H9 (cell line): ENCODE data around the gene ZMIZ1. TPM values are rescaled to one million over a fixed set of nuclear protein-coding genes. Genes with fewer than 3 reads are reported as not detected.

Experiments used
- DNase-seq: peaks from one replicate; pipeline ENCODE4 v3.0.0-alpha.2; 2017
- H2AFZ ChIP-seq: one replicate; pipeline ENCODE4 v1.6.1; 2013; ENCODE audit warnings: mild to moderate bottlenecking, low read length, control low read depth, moderate library complexity
- H2AK5ac ChIP-seq: 2 replicates; pipeline ENCODE4 v1.6.1; 2013; ENCODE audit warnings: low read length, control low read depth, mixed read lengths; ENCODE audit not compliant: insufficient read length
- H2BK120ac ChIP-seq: one replicate; pipeline ENCODE4 v1.6.1; 2013; ENCODE audit warnings: low read depth, mild to moderate bottlenecking, low read length, control low read depth, inconsistent platforms; ENCODE audit not compliant: poor library complexity, severe bottlenecking
- H2BK12ac ChIP-seq: 2 replicates; pipeline ENCODE4 v1.6.1; 2013; ENCODE audit warnings: low read length, control low read depth, mixed read lengths, low read depth; ENCODE audit not compliant: insufficient read length
- H2BK15ac ChIP-seq: 2 replicates; pipeline ENCODE4 v1.6.1; 2013; ENCODE audit warnings: low read depth, low read length, control low read depth
- H2BK20ac ChIP-seq: one replicate; pipeline ENCODE4 v1.6.1; 2013; ENCODE audit warnings: low read depth, mild to moderate bottlenecking, low read length, control low read depth, inconsistent platforms; ENCODE audit not compliant: poor library complexity, severe bottlenecking
- H2BK5ac ChIP-seq: 2 replicates; pipeline ENCODE4 v1.6.1; 2013; ENCODE audit warnings: low read length, control low read depth, mixed read lengths; ENCODE audit not compliant: insufficient read length
- H3K14ac ChIP-seq: 2 replicates; pipeline ENCODE4 v1.6.1; 2013; ENCODE audit warnings: low read length, control low read depth; ENCODE audit not compliant: insufficient read depth
- H3K18ac ChIP-seq: 2 replicates; pipeline ENCODE4 v1.6.1; 2013; ENCODE audit warnings: low read depth, mild to moderate bottlenecking, mixed read lengths, low read length, control low read depth; ENCODE audit not compliant: insufficient read length
- H3K23ac ChIP-seq: 2 replicates; pipeline ENCODE4 v1.6.1; 2013; ENCODE audit warnings: low read length, control low read depth, mixed read lengths, low read depth; ENCODE audit not compliant: insufficient read length
- H3K23me2 ChIP-seq: 2 replicates; pipeline ENCODE4 v1.6.1; 2013; ENCODE audit warnings: low read depth, mild to moderate bottlenecking, mixed read lengths, low read length, control low read depth; ENCODE audit not compliant: insufficient read length, poor library complexity, severe bottlenecking
- H3K27ac ChIP-seq: 2 replicates; pipeline ENCODE4 v1.5.1; 2013; ENCODE audit warnings: low read length, control low read depth, mixed read lengths, low read depth; ENCODE audit not compliant: insufficient read length
- H3K27me3 ChIP-seq: 2 replicates; pipeline ENCODE4 v1.6.1; 2013; ENCODE audit warnings: low read length, control low read depth, inconsistent platforms; ENCODE audit not compliant: insufficient read depth
- H3K4ac ChIP-seq: 2 replicates; pipeline ENCODE4 v1.6.1; 2013; ENCODE audit warnings: low read depth, mild to moderate bottlenecking, control low read depth, inconsistent platforms, low read length, moderate library complexity
- H3K4me1 ChIP-seq: 2 replicates; pipeline ENCODE4 v1.6.1; 2013; ENCODE audit warnings: low read length, control low read depth, inconsistent platforms; ENCODE audit not compliant: insufficient read depth
- H3K4me2 ChIP-seq: 2 replicates; pipeline ENCODE4 v1.6.1; 2013; ENCODE audit warnings: low read length, control low read depth, mixed read lengths; ENCODE audit not compliant: insufficient read length, insufficient read depth
- H3K56ac ChIP-seq: 2 replicates; pipeline ENCODE4 v1.6.1; 2013; ENCODE audit warnings: low read depth, mild to moderate bottlenecking, mixed read lengths, low read length, control low read depth; ENCODE audit not compliant: insufficient read length
- H3K79me1 ChIP-seq: 2 replicates; pipeline ENCODE4 v1.6.1; 2013; ENCODE audit warnings: low read depth, mild to moderate bottlenecking, moderate library complexity, low read length, control low read depth, inconsistent platforms; ENCODE audit not compliant: insufficient read depth, poor library complexity, severe bottlenecking
- H3K79me2 ChIP-seq: 2 replicates; pipeline ENCODE4 v1.6.1; 2013; ENCODE audit warnings: low read length, control low read depth, inconsistent platforms; ENCODE audit not compliant: insufficient read depth
- H3K9ac ChIP-seq: 2 replicates; pipeline ENCODE4 v1.6.1; 2013; ENCODE audit warnings: low read length, control low read depth, mixed read lengths; ENCODE audit not compliant: insufficient read length; ENCODE audit errors: extremely low read depth
- H3K9me3 ChIP-seq: one replicate; pipeline ENCODE4 v1.6.1; 2013; ENCODE audit warnings: low read depth, low read length, inconsistent platforms; ENCODE audit not compliant: control insufficient read depth
- H3T11ph ChIP-seq: one replicate; pipeline ENCODE4 v1.6.1; 2013; ENCODE audit warnings: mild to moderate bottlenecking, low read length, control low read depth, inconsistent platforms
- H4K20me1 ChIP-seq: one replicate; pipeline ENCODE4 v1.6.1; 2013; ENCODE audit not compliant: control insufficient read depth, insufficient read length, insufficient read depth
- H4K5ac ChIP-seq: 2 replicates; pipeline ENCODE4 v1.6.1; 2013; ENCODE audit warnings: low read depth, mild to moderate bottlenecking, mixed read lengths, low read length, control low read depth; ENCODE audit not compliant: insufficient read length
- H4K8ac ChIP-seq: replicated peaks from 2 replicates; pipeline ENCODE4 v1.6.1; 2013; ENCODE audit warnings: low read length, control low read depth, mixed read lengths, low read depth; ENCODE audit not compliant: insufficient read length
- H4K91ac ChIP-seq: 2 replicates; pipeline ENCODE4 v1.6.1; 2013; ENCODE audit warnings: low read depth, mild to moderate bottlenecking, moderate library complexity, mixed read lengths, low read length, control low read depth; ENCODE audit not compliant: insufficient read length
- H3K27ac Mint-ChIP-seq, 3 experiments: 2 replicates in 2 of 3; 3 replicates in 1 of 3; pipeline ENCODE4 v1.8.0; 2020 to 2021; ENCODE audit warnings: mixed read lengths in 3 of 3, mild to moderate bottlenecking in 1 of 3, moderate library complexity in 1 of 3
- H3K27me3 Mint-ChIP-seq: 2 replicates; pipeline ENCODE4 v1.8.0; 2021; ENCODE audit warnings: low read depth, mild to moderate bottlenecking, moderate library complexity, mixed read lengths
- H3K36me3 Mint-ChIP-seq, 3 experiments: 2 replicates in 2 of 3; 3 replicates in 1 of 3; pipeline ENCODE4 v1.8.0; 2020 to 2021; ENCODE audit warnings: low read depth in 3 of 3, mixed read lengths in 3 of 3; ENCODE audit not compliant: insufficient read depth in 1 of 3
- H3K4me1 Mint-ChIP-seq, 2 experiments: 2 replicates each; pipeline ENCODE4 v1.8.0; 2020; ENCODE audit warnings: mixed read lengths in 2 of 2
- H3K4me3 Mint-ChIP-seq, 2 experiments: 2 replicates in 1 of 2; 3 replicates in 1 of 2; pipeline ENCODE4 v1.8.0; 2020 to 2021; ENCODE audit warnings: mild to moderate bottlenecking in 2 of 2, mixed read lengths in 2 of 2, moderate library complexity in 1 of 2
- H3K9me3 Mint-ChIP-seq, 2 experiments: 2 replicates in 1 of 2; 3 replicates in 1 of 2; pipeline ENCODE4 v1.8.0; 2020; ENCODE audit warnings: mild to moderate bottlenecking in 2 of 2, mixed read lengths in 2 of 2, moderate library complexity in 1 of 2
- CTCF ChIP-seq: fragments of 200-600 bp; sonication (generic); conservative IDR thresholded peaks from 3 replicates; pipeline ENCODE4 v1.8.0; 2021; ENCODE audit warnings: antibody characterized with exemption, mild to moderate bottlenecking
- WGBS: extraction: QIAGEN DNeasy Blood & Tissue Kit; methylation state at CpG from one replicate; pipeline ENCODE4 v1.1.7; 2013; ENCODE audit warnings: missing lambda C conversion rate, low lambda C conversion rate, mixed read lengths; ENCODE audit not compliant: insufficient read length; ENCODE audit errors: extremely low coverage; 5-methylcytosine and 5-hydroxymethylcytosine counted together
- total RNA-seq: library from RNA; stranded (reverse); gene quantifications from 2 replicates; pipeline ENCODE4 v1.2.1, GENCODE V29; 2021

ZMIZ1 gene
- total RNA-seq, 1 experiment from 2014 or later, result 36.9 TPM

GRCh38 chr10:79223091-79224048 is 154.6 kb downstream of the ZMIZ1 start:
- H3K9ac ChIP-seq, result no peak overlapping the region
- no peak overlapping the region for H3K4me2 ChIP-seq
- H3K4me1 ChIP-seq, result peaks cover 14% of the 10 kb centered on the region; the same call in 1 of the 2 replicates
- no peak overlapping the region for H2BK15ac ChIP-seq
- no peaks in the 10 kb centered on the region for H3K79me2 ChIP-seq
- H4K20me1 ChIP-seq, result peaks cover 2% of the 10 kb centered on the region
- no peak overlapping the region for H3K4ac ChIP-seq
- H3K18ac ChIP-seq, result no peak overlapping the region
- H3K9me3 ChIP-seq, result no peaks in the 10 kb centered on the region
- H2AK5ac ChIP-seq, result no peak overlapping the region
- Mint-ChIP-seq H3K4me3 (peak overlapping the region in 1 of 2 experiments; percentile 31; a peak in 2 of 5 replicates), H3K27me3 (no peaks in the 10 kb centered on the region), H3K4me1 (peaks cover 37 to 58% of the 10 kb centered on the region in 2 experiments), H3K9me3 (no peaks in the 10 kb centered on the region; a peak in 1 of 5 replicates), H3K36me3 (peaks cover 5 to 7% (median 6%) of the 10 kb centered on the region in 3 experiments; a peak in 3 of 7 replicates), H3K27ac (peak overlapping the region; percentile 79 to 89 (median 88); a peak in 6 of 7 replicates)
- no peak overlapping the region for H2AFZ ChIP-seq
- H3K14ac ChIP-seq, result no peak overlapping the region; the same call in 1 of the 2 replicates
- no peak overlapping the region for H2BK12ac ChIP-seq
- no peak overlapping the region for H4K5ac ChIP-seq
- no CpG with 5 or more reads among the region's 22 CpGs for whole genome bisulfite sequencing
- H3T11ph ChIP-seq, result no peak overlapping the region
- no peak overlapping the region for H4K8ac ChIP-seq
- no peak for TF ChIP-seq CTCF
- H3K56ac ChIP-seq, result no peak overlapping the region
- no peak overlapping the region for H3K27ac ChIP-seq
- no peak overlapping the region for H4K91ac ChIP-seq
- H3K79me1 ChIP-seq, result no peaks in the 10 kb centered on the region
- no peak overlapping the region for H3K23ac ChIP-seq
- no peak overlapping the region for H2BK20ac ChIP-seq
- H3K23me2 ChIP-seq, result no peaks in the 10 kb centered on the region
- no peak for DNase-seq
- H3K27me3 ChIP-seq, result no peaks in the 10 kb centered on the region
- no peak overlapping the region for H2BK120ac ChIP-seq
- no peak overlapping the region for H2BK5ac ChIP-seq
